ENCODE data around the gene SLC24A1. TPM values are rescaled to one million over a fixed set of nuclear protein-coding genes. Genes with fewer than 3 reads are reported as not detected.

SLC24A1 gene
- total RNA-seq, result 2.3 TPM
- long read RNA-seq, result 0 reads

DNA sequence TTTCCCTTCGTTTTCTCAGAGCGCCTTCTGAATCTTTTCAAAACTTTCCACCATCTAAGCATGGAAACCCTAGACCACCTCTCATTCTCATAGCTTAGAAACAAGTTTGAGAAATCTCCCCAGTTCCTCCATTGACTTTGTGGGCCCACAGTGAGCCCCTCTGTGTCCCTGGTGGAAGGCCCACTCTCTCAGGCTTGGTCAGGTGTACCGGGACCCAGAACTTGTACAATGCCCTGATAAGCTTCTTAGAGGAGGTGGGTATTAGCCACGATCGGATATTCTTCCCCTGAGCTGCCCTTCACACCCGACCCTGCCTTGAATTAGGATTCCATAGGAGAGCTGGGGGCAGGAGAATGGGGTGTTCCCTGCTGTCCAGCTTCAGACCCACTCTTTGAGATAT lies at the start of gene SLC24A1:
SLC24A1 (plus strand) TSS at position 301 of the 400 bp plus-strand sequence. CDS start 2,143 bp downstream, outside the sequence.
- no peak for DNase-seq (ENCODE audit: missing footprints)
- ATAC-seq, result no peak
- intact Hi-C loops (cut with DNase I), result no loop called here

DNA sequence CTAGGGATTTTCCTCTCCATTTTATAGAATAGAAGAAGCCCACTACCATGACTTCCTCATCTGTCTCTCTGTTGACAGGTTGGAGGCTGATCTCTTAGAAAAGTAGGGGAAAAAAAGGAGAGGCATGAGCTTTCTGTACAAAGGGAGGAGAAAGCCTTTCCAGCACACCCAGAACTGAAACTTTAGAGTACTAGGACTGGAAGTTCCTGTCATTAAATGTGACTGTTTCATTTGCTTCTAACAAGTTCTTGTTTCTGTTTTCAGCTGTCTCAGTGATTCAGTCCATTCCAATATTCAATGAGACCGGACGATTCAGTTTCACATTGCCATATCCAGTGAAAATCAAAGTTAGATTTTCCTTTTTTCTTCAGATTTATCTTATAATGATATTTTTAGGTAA lies 49.8 kb upstream of the SLC24A1 start:
- ATAC-seq, result no peak
- intact Hi-C loops (cut with DNase I), result no loop called here
- no peak for DNase-seq (ENCODE audit: missing footprints)

DNA sequence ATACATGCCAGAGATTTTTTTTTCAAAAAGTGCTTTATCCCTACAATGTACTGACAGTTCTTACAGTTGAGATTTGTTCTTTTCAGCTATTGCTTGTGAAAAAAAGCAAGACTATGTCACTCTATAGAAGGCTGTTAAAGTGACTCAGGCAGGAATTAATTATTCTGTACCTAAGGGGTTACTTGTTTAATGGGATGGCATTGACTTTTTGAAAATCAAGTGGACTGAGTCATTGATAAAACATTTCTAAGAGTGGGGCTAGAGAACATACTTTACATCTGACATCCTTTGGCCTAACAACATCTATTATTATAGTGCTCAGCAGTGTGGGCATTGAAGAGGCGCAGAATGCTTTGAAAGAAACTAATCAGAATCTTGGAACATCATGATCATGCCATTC lies 45.1 kb upstream of the SLC24A1 start:
- ATAC-seq, result peak; percentile 16
- DNase-seq (ENCODE audit: missing footprints), result no peak
- intact Hi-C loops (cut with DNase I), result no loop called here

DNA sequence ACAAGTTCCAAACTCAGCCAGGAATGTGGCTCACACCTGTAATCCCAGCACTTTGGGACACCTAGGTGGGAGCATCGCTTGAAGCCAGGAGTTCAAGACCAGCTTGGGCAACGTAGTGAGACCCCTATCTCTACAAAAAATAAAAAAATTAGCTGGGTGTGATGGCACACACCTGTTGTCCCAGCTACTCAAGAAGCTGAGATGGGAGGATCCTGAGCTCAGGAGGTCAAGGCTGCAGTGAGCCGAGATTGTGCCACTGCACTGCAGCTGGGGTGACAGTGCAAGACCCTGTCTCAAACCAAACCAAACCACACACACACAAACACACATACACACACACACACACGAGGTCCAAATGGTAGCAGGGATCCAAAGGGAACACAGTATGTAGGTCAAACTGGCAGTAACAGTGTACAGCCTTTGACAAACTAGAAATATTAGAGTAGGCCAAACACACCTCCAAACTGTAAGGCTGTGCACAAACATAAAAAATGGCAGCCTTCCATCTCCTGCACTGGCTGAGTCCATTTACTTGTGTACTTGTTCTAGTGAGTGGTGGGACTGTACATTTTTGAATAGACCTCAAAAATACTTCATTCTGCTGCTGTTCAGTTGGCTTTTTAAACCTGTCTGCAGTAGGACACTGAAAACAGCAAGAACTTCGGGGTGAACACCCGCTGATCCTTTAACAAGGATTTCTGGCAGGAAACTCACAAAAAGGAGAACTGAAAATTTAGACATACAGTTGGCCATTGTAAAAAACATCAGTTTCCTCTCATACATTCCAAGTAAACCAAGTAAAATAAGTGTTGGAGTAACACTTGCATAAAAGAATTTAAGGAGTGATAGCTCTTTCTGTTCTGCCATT lies 44.4 kb upstream of the SLC24A1 start:
- no peak for DNase-seq (ENCODE audit: missing footprints)
- no peak for ATAC-seq
- intact Hi-C loops (cut with DNase I), result no loop called here

DNA sequence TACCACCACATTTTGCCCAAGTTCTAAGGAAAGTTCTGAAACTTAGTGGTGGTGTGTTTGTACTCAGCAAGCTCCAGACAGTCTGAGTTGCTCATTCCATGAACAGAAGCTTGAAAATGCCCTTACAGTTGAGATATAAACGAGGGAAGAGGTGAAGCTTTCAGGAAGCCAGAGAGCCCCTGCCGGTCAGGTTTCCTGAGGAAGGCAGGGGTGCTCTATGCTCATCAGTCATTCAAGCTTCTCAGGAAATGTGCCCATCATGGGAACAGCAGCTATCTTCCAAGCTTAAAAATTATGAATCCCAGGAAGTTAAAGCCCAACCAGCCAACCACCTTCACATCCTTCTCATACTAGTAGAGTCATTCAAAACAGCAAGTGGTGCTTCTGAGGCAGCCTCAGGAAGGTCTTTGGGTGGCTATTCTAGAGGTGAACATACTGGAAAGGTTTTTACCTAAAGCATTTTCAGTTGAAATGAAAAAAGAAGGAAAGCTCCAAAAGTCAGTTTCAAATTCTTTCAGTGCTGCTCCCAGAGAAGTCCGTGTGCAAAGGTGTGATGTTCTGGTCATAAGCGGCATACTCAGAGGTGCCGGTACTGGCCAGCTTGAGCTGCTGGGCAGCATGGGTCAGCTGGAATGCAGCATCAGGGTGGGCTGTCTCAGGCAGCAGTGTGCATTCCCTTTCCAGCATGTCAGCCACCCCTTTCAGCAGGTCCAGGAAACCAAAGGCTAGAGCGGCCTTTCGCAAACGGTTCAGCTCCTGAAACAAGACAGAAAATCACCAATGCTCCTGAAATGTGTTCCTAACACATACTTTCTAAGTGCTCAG lies 42.6 kb upstream of the SLC24A1 start:
- DNase-seq (ENCODE audit: missing footprints) (no peak), ATAC-seq (no peak)
- intact Hi-C loops (cut with DNase I), result no loop called here

DNA sequence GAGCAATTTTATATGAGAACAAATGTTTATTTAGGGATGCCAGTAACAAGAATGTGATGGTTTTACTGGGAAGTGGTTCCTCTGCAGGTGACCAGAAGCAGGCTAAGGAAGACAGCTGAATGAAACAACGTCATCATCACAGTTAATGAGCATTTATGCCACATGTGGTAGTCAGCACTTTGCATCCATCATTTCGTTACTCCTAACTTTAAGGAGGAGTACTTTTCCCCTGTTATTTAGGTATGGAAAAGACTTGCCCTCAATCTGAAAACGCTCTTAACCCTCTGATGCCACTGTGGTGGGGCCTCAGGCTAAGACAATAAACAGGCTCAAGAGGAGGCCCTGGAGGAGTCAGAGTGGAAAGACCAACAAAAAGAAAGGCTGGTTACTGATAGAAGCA lies 42.0 kb upstream of the SLC24A1 start:
- intact Hi-C loops (cut with DNase I), result no loop called here
- ATAC-seq (no peak), DNase-seq (ENCODE audit: missing footprints) (no peak)

DNA sequence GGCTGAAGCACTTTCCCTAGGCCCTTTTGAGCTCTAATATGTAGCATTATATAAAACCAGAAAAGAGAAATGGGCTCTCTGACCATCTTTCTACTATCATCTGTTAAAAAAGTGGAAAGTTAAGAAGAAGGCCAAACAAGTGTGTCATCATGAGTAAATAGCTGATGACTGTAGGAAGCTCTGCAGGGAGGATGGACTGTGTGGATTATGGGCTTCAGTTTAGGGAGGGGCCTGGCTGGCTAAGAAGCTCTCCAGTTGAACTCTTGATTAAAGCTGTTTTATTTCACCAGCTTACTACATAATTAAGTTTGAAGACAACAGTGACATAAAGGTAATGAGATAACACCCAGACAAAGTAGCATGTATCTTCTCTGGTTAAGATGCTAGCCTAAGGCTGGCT lies 41.5 kb upstream of the SLC24A1 start:
- DNase-seq (ENCODE audit: missing footprints), result no peak
- intact Hi-C loops (cut with DNase I), result no loop called here
- no peak for ATAC-seq

DNA sequence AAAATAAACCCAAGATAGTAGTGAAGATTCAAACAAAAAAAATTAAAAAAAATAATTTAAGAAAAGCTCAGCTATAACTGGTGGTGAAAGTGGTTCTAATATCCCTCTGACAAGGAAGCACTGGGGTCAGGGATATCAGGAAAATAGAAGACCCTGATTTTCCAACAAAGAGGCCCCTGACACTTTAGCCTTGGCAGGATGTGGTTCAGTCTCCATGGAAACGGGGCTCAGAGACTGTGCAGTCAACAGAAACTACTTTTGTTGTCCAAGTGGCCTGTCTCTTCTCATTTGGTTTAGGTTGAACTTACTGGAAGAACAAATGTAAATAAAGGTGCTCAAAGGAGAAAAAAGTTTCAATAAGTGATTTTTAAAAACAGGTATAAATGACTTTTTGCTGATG lies 38.0 kb upstream of the SLC24A1 start:
- DNase-seq (ENCODE audit: missing footprints) (no peak), ATAC-seq (no peak)
- intact Hi-C loops (cut with DNase I), result no loop called here

DNA sequence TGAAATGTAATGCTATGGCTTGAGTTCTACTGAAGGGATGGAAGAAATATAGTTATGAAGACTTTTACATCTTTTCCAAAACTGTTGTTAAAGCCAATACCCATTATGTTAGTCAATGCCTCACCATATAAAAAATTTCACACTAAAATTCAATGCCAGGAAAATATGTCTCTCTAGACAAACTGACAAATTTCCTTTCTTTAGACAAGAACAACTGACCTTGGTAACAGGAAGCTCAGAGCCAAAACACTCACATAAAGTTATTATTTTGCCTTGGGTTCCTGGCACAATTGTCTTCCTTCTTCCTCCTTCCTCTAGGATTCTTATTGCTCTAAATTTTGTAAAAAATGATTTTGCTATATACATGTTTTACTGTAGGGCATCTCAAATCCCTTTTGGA lies 37.5 kb upstream of the SLC24A1 start:
- DNase-seq (ENCODE audit: missing footprints), result no peak
- intact Hi-C loops (cut with DNase I), result no loop called here
- no peak for ATAC-seq

DNA sequence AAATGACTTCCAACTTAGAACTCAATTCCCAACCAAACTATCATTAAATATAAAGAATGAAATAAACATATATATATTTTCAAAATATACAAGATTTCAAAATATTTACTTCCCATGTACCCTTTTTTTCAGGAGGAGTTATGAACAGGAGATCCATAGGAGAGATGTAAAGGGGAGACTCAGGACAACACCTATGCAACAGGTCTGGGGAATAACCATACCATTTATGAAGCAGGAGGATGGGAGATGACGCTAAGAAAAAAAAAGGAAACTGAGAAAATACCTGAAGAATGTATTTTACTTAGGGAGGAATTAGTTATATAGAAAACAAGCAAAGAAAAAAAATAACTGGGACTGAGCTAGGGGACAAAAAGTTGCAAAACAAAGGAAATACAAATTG lies 34.6 kb upstream of the SLC24A1 start:
- DNase-seq (ENCODE audit: missing footprints), result no peak
- intact Hi-C loops (cut with DNase I), result no loop called here
- ATAC-seq, result no peak

DNA sequence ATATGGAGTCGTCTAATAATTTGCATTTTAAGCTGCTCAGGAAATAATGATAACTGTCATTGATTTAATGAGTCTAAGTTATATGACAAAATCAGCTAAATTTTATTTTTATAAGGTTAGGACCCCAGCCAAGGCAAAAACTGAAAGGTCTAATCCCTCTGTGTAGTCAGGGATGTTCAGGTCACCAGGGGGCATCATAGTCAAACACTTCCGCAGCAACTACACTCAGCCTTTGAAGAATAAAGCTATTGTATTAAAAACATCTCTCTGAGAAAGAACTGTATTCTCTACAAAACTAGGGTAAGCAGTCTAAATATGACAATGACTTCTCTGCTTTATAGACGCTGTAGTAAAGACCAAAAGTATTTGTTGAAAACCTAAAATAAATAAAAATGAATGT lies 25.8 kb upstream of the SLC24A1 start:
- no peak for ATAC-seq
- intact Hi-C loops (cut with DNase I), result no loop called here
- no peak for DNase-seq (ENCODE audit: missing footprints)

DNA sequence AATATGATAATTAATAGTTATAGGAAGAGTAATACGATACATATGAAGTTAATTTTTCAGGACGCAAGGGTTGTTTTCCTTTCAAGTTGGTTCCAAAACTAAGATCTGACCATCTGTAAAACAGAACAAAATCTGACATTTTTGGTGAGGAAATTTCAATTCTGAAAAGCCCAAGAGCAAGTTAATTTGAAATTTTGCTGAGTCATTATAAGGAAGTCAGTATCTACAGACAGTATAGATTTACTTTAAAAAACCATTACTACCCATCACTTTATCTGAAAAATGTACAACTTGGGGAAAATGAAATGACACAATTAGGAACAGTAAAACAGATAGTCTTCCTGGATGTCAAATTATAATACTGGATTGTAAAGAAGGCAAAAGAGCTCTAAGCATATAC lies 23.3 kb upstream of the SLC24A1 start:
- ATAC-seq, result no peak
- no peak for DNase-seq (ENCODE audit: missing footprints)
- intact Hi-C loops (cut with DNase I), result no loop called here

DNA sequence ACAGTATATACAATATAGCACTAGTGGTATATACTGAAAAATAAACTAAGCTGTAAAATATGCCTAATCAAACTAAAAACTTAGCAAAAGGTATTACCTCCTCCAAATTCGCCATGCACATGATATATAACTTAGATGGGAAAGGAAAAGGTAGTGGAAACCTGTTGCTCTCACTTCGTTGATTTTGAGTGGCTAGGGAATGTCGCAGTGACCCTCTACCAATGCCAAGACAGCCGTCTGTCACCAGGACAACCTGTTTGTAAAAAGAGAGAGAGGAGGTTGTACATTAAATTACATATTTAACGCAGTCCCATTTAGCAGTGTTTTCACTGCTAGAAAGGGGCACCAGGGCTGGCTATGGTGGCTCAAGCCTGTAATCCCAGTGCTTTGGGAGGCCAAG lies 22.1 kb upstream of the SLC24A1 start:
- intact Hi-C loops (cut with DNase I), result no loop called here
- ATAC-seq (no peak), DNase-seq (ENCODE audit: missing footprints) (no peak)

DNA sequence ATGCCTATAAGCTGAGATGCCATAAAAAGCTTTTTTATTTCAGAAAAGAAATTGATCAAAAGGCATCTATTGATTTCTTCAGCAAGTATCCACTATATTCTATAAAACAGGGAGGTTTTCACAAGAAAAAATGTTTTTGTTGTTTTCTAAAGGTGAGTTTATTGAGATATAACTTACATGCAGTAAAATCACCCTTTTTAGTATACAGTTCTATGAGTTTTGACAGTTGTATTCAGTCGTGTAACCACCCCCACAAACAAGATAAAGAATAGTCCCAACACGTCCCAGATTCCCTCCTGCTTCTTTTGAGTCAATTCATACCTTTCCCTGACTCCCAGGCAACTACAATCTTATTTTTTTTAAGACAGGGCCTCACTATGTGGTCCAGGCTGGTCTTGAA lies 18.6 kb upstream of the SLC24A1 start:
- no peak for DNase-seq (ENCODE audit: missing footprints)
- ATAC-seq, result no peak
- intact Hi-C loops (cut with DNase I), result no loop called here

DNA sequence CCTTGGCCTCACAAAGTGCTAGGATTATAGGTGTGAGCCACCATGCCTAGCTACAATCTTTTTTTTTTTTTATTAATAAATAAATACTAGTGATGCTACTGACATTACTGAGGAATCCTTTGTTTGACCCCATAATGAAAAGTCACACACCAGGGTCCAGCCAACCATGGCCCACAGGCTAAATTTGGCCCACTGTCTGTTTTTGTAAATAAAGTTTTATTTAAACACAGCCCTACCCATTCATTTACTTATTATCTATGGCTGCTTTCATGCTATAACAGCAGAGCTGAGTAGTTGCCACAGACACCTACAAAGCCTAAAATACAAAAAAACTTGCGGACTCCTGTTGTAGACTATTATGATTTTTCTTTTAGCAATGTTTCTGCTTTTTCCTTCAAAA lies 18.2 kb upstream of the SLC24A1 start:
- no peak for DNase-seq (ENCODE audit: missing footprints)
- no peak for ATAC-seq
- intact Hi-C loops (cut with DNase I), result no loop called here

DNA sequence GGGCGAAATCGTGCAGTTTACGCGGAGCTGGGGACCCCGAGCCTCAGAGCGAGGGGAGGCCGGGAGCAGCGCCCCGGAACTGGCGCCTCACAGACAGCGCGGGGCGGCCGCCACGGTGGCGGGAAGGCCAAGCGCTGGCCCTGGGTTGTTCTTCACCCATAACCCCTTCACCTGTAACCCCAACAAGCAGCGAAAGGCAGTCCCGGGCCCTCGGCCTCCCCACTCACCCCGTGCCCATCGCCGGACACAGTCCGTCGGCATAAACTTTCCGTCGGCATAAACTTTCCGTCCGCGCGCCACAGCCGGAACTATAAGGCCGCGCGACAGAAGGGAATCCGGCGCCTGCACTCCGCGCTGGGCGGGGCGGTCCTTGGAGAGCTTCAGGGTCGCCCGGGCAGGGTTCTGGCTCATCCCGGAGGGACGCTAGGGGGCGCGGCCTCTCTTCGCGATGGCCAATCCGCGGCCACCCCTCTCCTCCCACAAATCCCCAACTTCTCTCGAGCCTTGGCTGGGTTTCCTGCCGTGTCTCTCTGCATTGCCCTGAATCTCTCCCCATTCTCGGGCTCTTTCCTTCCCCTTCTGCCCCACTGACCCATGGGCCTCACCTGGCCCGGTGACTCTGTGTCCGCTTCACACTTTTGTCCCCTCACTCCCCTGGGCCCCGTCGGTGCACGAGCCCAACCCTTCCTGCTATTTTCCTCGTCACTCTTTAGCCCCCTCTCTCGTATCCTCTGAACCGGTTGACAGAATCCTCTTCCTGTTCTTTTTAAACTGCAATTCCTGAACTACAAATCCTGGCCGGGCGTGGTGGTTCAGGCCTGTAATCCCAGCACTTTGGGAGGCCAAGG lies 10.6 kb upstream of the SLC24A1 start, which contains the start of gene INTS14:
INTS14 (minus strand) TSS at position 261 of the 848 bp plus-strand sequence. CDS start 3,751 bp downstream, outside the sequence.
- ATAC-seq, result peak; percentile 100
- peak; percentile 99 for DNase-seq (ENCODE audit: missing footprints)
- intact Hi-C loops (cut with DNase I), result no loop called here

DNA sequence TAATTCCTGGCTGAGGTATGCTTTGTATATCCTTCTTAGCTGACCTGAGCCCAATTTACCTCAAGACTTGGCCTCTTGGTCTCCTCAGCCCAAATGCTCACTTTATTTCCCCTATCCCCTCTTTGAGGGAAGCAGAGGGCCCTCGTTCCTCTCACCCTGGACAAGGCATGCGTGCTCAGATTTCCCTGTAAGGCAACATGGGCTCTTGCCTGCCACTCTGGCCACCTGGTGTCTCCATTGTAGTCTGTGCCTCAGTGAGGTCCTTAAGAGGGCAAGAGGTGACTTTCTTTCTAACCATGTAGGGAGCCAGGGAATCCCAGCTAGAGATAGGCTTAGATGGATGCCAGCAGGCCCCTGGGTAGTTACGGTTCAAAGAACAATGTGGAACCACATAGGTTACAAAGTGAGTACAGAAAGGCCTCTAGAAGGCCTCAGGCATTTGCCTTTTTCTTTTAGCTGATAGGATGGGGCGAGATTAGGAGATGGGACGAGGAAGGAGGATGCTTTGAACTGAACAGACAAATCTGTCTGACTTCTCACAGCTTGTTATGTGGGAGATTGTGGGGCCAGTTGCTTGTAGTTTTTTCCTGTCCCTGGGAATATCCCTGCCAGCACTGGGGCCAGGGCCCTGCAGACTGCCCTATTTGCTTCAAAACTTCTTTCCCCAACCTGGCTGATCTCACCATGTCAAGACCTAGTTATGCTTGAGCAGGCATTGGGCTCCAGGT lies 9.7 kb upstream of the SLC24A1 start:
- ATAC-seq, result no peak
- intact Hi-C loops (cut with DNase I), result no loop called here
- no peak for DNase-seq (ENCODE audit: missing footprints)

DNA sequence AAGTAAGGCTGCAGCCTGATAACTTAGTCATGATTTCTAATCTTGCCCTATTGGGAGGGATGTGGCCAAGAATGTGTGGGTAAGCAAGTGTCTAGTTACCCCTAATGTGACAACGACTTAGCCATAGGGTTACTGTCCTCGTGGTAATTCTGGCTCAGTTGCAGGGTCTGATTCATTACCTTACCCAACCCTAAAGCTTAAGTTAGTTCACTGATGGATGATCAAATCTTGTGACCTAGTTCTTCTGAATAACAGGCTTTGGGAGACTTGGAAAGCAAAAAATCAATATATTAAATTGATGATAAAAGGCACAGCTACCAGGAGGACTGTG lies 9.2 kb upstream of the SLC24A1 start:
- intact Hi-C loops (cut with DNase I), result no loop called here
- ATAC-seq, result no peak
- no peak for DNase-seq (ENCODE audit: missing footprints)
